ENCODE results near the gene UBA52. TPM values are rescaled to one million over a fixed set of nuclear protein-coding genes. Genes with fewer than 3 reads are reported as not detected.

UBA52 gene
- total RNA-seq, 1 experiment from 2014 or later: 1,361 TPM

- TF ChIP-seq, protein P1, sequence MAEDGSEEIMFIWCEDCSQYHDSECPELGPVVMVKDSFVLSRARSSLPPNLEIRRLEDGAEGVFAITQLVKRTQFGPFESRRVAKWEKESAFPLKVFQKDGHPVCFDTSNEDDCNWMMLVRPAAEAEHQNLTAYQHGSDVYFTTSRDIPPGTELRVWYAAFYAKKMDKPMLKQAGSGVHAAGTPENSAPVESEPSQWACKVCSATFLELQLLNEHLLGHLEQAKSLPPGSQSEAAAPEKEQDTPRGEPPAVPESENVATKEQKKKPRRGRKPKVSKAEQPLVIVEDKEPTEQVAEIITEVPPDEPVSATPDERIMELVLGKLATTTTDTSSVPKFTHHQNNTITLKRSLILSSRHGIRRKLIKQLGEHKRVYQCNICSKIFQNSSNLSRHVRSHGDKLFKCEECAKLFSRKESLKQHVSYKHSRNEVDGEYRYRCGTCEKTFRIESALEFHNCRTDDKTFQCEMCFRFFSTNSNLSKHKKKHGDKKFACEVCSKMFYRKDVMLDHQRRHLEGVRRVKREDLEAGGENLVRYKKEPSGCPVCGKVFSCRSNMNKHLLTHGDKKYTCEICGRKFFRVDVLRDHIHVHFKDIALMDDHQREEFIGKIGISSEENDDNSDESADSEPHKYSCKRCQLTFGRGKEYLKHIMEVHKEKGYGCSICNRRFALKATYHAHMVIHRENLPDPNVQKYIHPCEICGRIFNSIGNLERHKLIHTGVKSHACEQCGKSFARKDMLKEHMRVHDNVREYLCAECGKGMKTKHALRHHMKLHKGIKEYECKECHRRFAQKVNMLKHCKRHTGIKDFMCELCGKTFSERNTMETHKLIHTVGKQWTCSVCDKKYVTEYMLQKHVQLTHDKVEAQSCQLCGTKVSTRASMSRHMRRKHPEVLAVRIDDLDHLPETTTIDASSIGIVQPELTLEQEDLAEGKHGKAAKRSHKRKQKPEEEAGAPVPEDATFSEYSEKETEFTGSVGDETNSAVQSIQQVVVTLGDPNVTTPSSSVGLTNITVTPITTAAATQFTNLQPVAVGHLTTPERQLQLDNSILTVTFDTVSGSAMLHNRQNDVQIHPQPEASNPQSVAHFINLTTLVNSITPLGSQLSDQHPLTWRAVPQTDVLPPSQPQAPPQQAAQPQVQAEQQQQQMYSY (CRISPR knock-in tag; IDR thresholded peaks at IDR 0.05): peak; percentile 56
- 0 out of 2 replicates have a peak, but pooled peaks have one; percentile 19 for TF ChIP-seq HMGXB4 (CRISPR knock-in tag; IDR thresholded peaks at IDR 0.05)
Measured at GRCh38 chr19:18590273-18591272, 18.9 kb downstream of the UBA52 start (continued).

GRCh38 chr19:18591735-18592385 lies 20.2 kb downstream of the UBA52 start:
- CTCF ChIA-PET: interaction anchor here (2.3 to 4.5 kb wide), 6 partner anchors 12 to 255 kb away, joined by 12 to 39 read pairs (median 17); partner anchors contain the start of genes ELL and UBA52
- Mint-ChIP-seq H3K4me1 (peaks cover 49% of the 10 kb centered on the region), H3K27ac (no peak overlapping the region; the same call in 1 of the 2 replicates), H3K9me3 (no peaks in the 10 kb centered on the region), H3K4me3 (peak overlapping the region; percentile 41), H3K27me3 (ENCODE audit: low read depth) (no peaks in the 10 kb centered on the region), H3K36me3 (0 out of 2 replicates have a peak, but pooled peaks cover 3% of the 10 kb centered on the region)
- ATAC-seq (no peak), DNase-seq (ENCODE audit: low spot score) (no peak)
- TF ChIP-seq ESRRA (CRISPR knock-in tag; IDR thresholded peaks at IDR 0.05; ENCODE audit: borderline replicate concordance) (no peak), USF2 (CRISPR knock-in tag; IDR thresholded peaks at IDR 0.05) (no peak), NFYB (CRISPR knock-in tag; conservative IDR thresholded peaks at IDR 0.05; ENCODE audit: low read depth) (no peak), RORB (CRISPR knock-in tag; IDR thresholded peaks at IDR 0.05) (no peak), JUN (CRISPR knock-in tag; IDR thresholded peaks at IDR 0.05) (no peak), CDX4 (CRISPR knock-in tag; IDR thresholded peaks at IDR 0.05; ENCODE audit: borderline replicate concordance) (no peak), RELA (CRISPR knock-in tag; IDR thresholded peaks at IDR 0.05; ENCODE audit: borderline replicate concordance) (no peak), CREM (CRISPR knock-in tag; IDR thresholded peaks at IDR 0.05) (no peak), EMX1 (CRISPR knock-in tag; IDR thresholded peaks at IDR 0.05) (no peak), IRF2 (CRISPR knock-in tag; IDR thresholded peaks at IDR 0.05; ENCODE audit: borderline replicate concordance, low read depth) (no peak), TP53 (CRISPR knock-in tag; IDR thresholded peaks at IDR 0.05) (no peak), HMGXB4 (CRISPR knock-in tag; IDR thresholded peaks at IDR 0.05) (no peak), AFF4 (CRISPR knock-in tag; IDR thresholded peaks at IDR 0.05; ENCODE audit: borderline replicate concordance) (no peak), NR2C2 (CRISPR knock-in tag; IDR thresholded peaks at IDR 0.05) (no peak), HMGA2 (CRISPR knock-in tag; IDR thresholded peaks at IDR 0.05) (no peak)
- TF ChIP-seq, protein P2, sequence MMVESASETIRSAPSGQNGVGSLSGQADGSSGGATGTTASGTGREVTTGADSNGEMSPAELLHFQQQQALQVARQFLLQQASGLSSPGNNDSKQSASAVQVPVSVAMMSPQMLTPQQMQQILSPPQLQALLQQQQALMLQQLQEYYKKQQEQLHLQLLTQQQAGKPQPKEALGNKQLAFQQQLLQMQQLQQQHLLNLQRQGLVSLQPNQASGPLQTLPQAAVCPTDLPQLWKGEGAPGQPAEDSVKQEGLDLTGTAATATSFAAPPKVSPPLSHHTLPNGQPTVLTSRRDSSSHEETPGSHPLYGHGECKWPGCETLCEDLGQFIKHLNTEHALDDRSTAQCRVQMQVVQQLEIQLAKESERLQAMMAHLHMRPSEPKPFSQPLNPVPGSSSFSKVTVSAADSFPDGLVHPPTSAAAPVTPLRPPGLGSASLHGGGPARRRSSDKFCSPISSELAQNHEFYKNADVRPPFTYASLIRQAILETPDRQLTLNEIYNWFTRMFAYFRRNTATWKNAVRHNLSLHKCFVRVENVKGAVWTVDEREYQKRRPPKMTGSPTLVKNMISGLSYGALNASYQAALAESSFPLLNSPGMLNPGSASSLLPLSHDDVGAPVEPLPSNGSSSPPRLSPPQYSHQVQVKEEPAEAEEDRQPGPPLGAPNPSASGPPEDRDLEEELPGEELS (CRISPR knock-in tag; IDR thresholded peaks at IDR 0.05): no peak
- POLR2A ChIA-PET: no interaction called here

All from WTC11 (cell line).